Endothelial cell of umbilical vein (primary cell): ENCODE results near the gene MVP. TPM values are rescaled to one million over a fixed set of nuclear protein-coding genes. Genes with fewer than 3 reads are reported as not detected.

ENCODE experiments used
- BruUV-seq: library from RNA; stranded (reverse); fragments of 400-500 nt; replicated peaks from 2 replicates; lab custom pipeline; 2021; lab: Mats Ljungman, UMichigan
- CTCF ChIA-PET: fragments of 300-600, 350-600 bp; sonication (Branson Sonifier 250); formaldehyde crosslinking; loops from one replicate; lab custom pipeline; 2021; ENCODE audit warnings: antibody characterized with exemption, inconsistent platforms; lab: Charles Lee
- POLR2A ChIA-PET: fragments of 300-600, 350-600 bp; sonication (Branson Sonifier 250); formaldehyde crosslinking; loops from one replicate; lab custom pipeline; 2021; ENCODE audit warnings: antibody characterized with exemption, inconsistent platforms; lab: Charles Lee
- DNase-seq: peaks from one replicate; pipeline ENCODE4 v3.0.0-alpha.2; 2011; ENCODE audit warnings: low read depth, low spot score
- FAIRE-seq: peaks from 2 replicates; lab custom pipeline; 2011; peaks lifted over from hg19 to GRCh38; lab: Jason Lieb, UNC
- H2AFZ ChIP-seq: 2 replicates; pipeline ENCODE4 v1.6.0; 2012; ENCODE audit warnings: low read depth, low read length, control low read depth, inconsistent platforms
- H3K27ac ChIP-seq: 2 replicates; pipeline ENCODE4 v1.5.1; 2011; ENCODE audit warnings: low read depth, mild to moderate bottlenecking, control low read depth, low read length, moderate library complexity; ENCODE audit not compliant: insufficient read depth
- H3K27me3 ChIP-seq, 2 experiments: 2 replicates each; pipeline versions ENCODE4 v1.6.0 to v1.6.1; 2011; ENCODE audit warnings: low read length in 2 of 2, mixed read lengths in 1 of 2; ENCODE audit not compliant: control insufficient read depth in 2 of 2, insufficient read depth in 2 of 2
- H3K36me3 ChIP-seq, 2 experiments: 2 replicates in 1 of 2; 3 replicates in 1 of 2; pipeline ENCODE4 v1.5.1; 2011; ENCODE audit warnings: low read length in 2 of 2, mild to moderate bottlenecking in 1 of 2, moderate library complexity in 1 of 2; ENCODE audit not compliant: control insufficient read depth in 2 of 2, insufficient read depth in 2 of 2; ENCODE audit errors: extremely low read depth in 1 of 2
- H3K4me1 ChIP-seq: 3 replicates; pipeline ENCODE4 v1.5.1; 2011; ENCODE audit warnings: mild to moderate bottlenecking, low read length; ENCODE audit not compliant: control insufficient read depth, insufficient read depth; ENCODE audit errors: extremely low read depth
- H3K4me2 ChIP-seq: 2 replicates; pipeline ENCODE4 v1.6.1; 2011; ENCODE audit warnings: low read length, control low read depth, mixed read lengths; ENCODE audit not compliant: insufficient read depth
- H3K4me3 ChIP-seq, 3 experiments: fragments of 200-600 bp in 1 of 3; sonication (generic), shearing (Covaris generic) in 1 of 3; replicated peaks in 1 of 3; 2 replicates each; pipeline ENCODE4 v1.5.1; 2011 to 2016; ENCODE audit warnings: control low read depth in 3 of 3, low read length in 3 of 3, mild to moderate bottlenecking in 2 of 3, inconsistent platforms in 1 of 3, low read depth in 1 of 3, moderate library complexity in 1 of 3; ENCODE audit not compliant: insufficient read depth in 1 of 3
- H3K79me2 ChIP-seq: 2 replicates; pipeline ENCODE4 v1.6.0; 2012; ENCODE audit warnings: low read length, inconsistent platforms; ENCODE audit not compliant: control insufficient read depth, insufficient read depth
- H3K9ac ChIP-seq: replicated peaks from 2 replicates; pipeline ENCODE3; 2011; ENCODE audit warnings: low read length, control low read depth; ENCODE audit not compliant: insufficient read depth; ENCODE audit errors: extremely low read depth
- H3K9me1 ChIP-seq: replicated peaks from 3 replicates; pipeline ENCODE4 v1.6.0; 2011; ENCODE audit warnings: mild to moderate bottlenecking, low read length; ENCODE audit not compliant: control insufficient read depth, insufficient read depth; ENCODE audit errors: extremely low read depth
- H3K9me3 ChIP-seq: replicated peaks from 2 replicates; pipeline ENCODE4 v1.5.1; 2012; ENCODE audit warnings: low read length, inconsistent platforms; ENCODE audit not compliant: control insufficient read depth, insufficient read depth
- H4K20me1 ChIP-seq: replicated peaks from 2 replicates; pipeline ENCODE3; 2011; ENCODE audit warnings: mild to moderate bottlenecking, low read length; ENCODE audit not compliant: control insufficient read depth, insufficient read depth; ENCODE audit errors: extremely low read depth
- CTCF ChIP-seq, 2 donors: IDR thresholded peaks; 1 replicate in 1 of 2; 2 replicates in 1 of 2; pipeline ENCODE4 v1.5.1; 2011; ENCODE audit warnings: low read length in 2 of 2, mild to moderate bottlenecking in 2 of 2, moderate library complexity in 2 of 2, control low read depth in 1 of 2, inconsistent platforms in 1 of 2, low read depth in 1 of 2; ENCODE audit not compliant: insufficient read depth in 1 of 2; ENCODE audit errors: extremely low read depth in 1 of 2
- EZH2 ChIP-seq: IDR thresholded peaks from 2 replicates; pipeline ENCODE4 v1.6.1; 2012; ENCODE audit warnings: borderline replicate concordance, low read depth, mild to moderate bottlenecking, moderate library complexity, low read length, inconsistent platforms; ENCODE audit not compliant: severe bottlenecking
- FOS ChIP-seq: IDR thresholded peaks from 2 replicates; pipeline ENCODE4 v1.6.1; 2011; ENCODE audit warnings: mild to moderate bottlenecking, low read length, moderate library complexity, borderline replicate concordance; ENCODE audit not compliant: insufficient read depth
- GATA2 ChIP-seq: IDR thresholded peaks from 2 replicates; pipeline ENCODE4 v1.7.0; 2011; ENCODE audit warnings: low read depth, mild to moderate bottlenecking, moderate library complexity, mixed read lengths, low read length; ENCODE audit not compliant: insufficient read length, insufficient read depth
- JUN ChIP-seq: IDR thresholded peaks from 2 replicates; pipeline ENCODE4 v1.6.1; 2011; ENCODE audit warnings: borderline replicate concordance, low read depth; ENCODE audit not compliant: insufficient read length, insufficient read depth
- MAX ChIP-seq: IDR thresholded peaks from 2 replicates; pipeline ENCODE4 v1.6.1; 2011; ENCODE audit not compliant: insufficient read depth, insufficient read length
- MYC ChIP-seq: IDR thresholded peaks from one replicate; pipeline ENCODE4 v1.6.1; 2011; ENCODE audit warnings: mild to moderate bottlenecking, low read depth, low read length
- POLR2A ChIP-seq: IDR thresholded peaks from 2 replicates; pipeline ENCODE4 v1.6.1; 2012; ENCODE audit warnings: low read depth, mild to moderate bottlenecking, control low read depth, low read length
- POLR2AphosphoS5 ChIP-seq: IDR thresholded peaks from 2 replicates; pipeline ENCODE4 v1.6.1; 2012; ENCODE audit warnings: low read depth, mild to moderate bottlenecking, control low read depth, low read length, moderate library complexity; ENCODE audit not compliant: insufficient read depth
- dilution Hi-C: fragments of 300-500 bp; cut with MboI; formaldehyde crosslinking; loops from one replicate; pipeline ENCODE4 v1.15.0; 2019; ENCODE audit warnings: low sequenced_read_pairs; ENCODE audit not compliant: extremely low pct_ligation_motif_present
- intact Hi-C: fragments of 100-400 bp; cut with micrococcal nuclease; formaldehyde crosslinking; loops from one replicate; pipeline ENCODE4 v1.10.0; 2022
- polyA plus RNA-seq, 4 experiments: library from polyadenylated mRNA; depleted of rRNA in 3 of 4; stranded (reverse) in 3 of 4; unstranded in 1 of 4; fragments of >200 nt; gene quantifications; 2 replicates each; pipeline versions ENCODE4 v1.2.1 to v1.2.3, GENCODE V29; 2011 to 2012; ENCODE audit warnings: missing spikeins in 1 of 4
- total RNA-seq: library from RNA; stranded (reverse); gene quantifications from 2 replicates; pipeline ENCODE4 v1.2.3, GENCODE V29; 2021

The MVP gene
- total and polyA plus RNA-seq, 2 donors (not counting 3 experiments of a cell fraction or from before 2014, with no cell fraction given): 49.8 to 118 TPM

- Histone ChIP-seq H3K27me3 (peaks cover 8 to 9% of the 10 kb centered on the region in 2 experiments), H3K9me1 (no peaks in the 10 kb centered on the region), H3K27ac (no peak overlapping the region), H3K79me2 (no peaks in the 10 kb centered on the region), H3K4me1 (no peaks in the 10 kb centered on the region), H3K4me3 (no peak overlapping the region), H4K20me1 (no peaks in the 10 kb centered on the region), H2AFZ (no peak overlapping the region), H3K36me3 (no peaks in the 10 kb centered on the region), H3K4me2 (no peak overlapping the region), H3K9ac (no peak overlapping the region), H3K9me3 (no peaks in the 10 kb centered on the region)
- POLR2A ChIA-PET: interaction anchor here (0.6 kb wide), 1 partner anchor 835 kb away, joined by 4 read pairs; no protein-coding TSS in a partner anchor
- intact Hi-C loops: no loop called here
- DNase-seq (no peak), FAIRE-seq (no peak)
- no TSS peak for BruUV-seq
- dilution Hi-C loops: no loop called here
- CTCF ChIA-PET: interaction anchor here (0.5 to 1.6 kb wide), 3 partner anchors 10 to 80 kb away, joined by 3 to 6 read pairs (median 4); no protein-coding TSS in a partner anchor
- TF ChIP-seq MAX (no peak), EZH2 (no peak), POLR2AphosphoS5 (no peak), FOS (no peak), MYC (no peak), GATA2 (no peak), POLR2A (no peak), JUN (no peak), CTCF (IDR thresholded peaks at IDR 0.05; ENCODE audit: extremely low read depth in 1 of 2, insufficient read depth in 1 of 2, low read depth in 1 of 2, low read length in 2 of 2) (no peak)
Observed at GRCh38 chr16:29774730-29775129, 45.5 kb upstream of the MVP start.
